SW480 (cell line): ENCODE results near the gene EPHB1.
"Not testable (repeated sequence)": the region's sequence is repeated elsewhere in the genome, so short reads cannot be mapped to it uniquely, and the experiment has no call there.

ENCODE experiments used
- DNase-seq: peaks from one replicate; pipeline ENCODE4 v3.0.0-alpha.2; 2016; ENCODE audit warnings: low spot score

EPHB1 gene

GRCh38 chr3:134955874-134956273, 160.8 kb downstream of the EPHB1 start:
- no peak for DNase-seq

- no peak for DNase-seq
Observed at GRCh38 chr3:134956395-134956794, 161.3 kb downstream of the EPHB1 start.

- no peak for DNase-seq
Observed at GRCh38 chr3:134956844-134957243, 161.8 kb downstream of the EPHB1 start.

DNA sequence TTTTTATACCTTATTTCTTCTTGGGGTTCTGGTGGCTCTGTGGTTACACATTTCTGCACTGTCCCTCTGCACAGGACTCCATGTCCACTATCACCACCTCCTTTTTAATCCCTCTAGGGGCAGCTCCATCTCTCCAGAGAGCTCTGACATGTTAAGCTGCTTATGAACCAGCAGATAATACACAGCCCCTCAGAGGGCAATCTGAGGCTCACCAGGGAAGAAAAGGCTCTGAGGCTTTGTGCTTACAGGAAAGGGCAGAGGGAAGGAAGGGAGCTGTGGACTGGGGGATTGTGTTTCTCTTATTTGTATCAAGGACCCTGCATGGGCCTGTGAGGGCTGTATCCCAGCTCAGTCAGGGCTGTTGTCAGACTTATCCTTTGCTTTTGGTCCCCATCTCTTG, 164.5 kb downstream of the EPHB1 start:
- no peak for DNase-seq

GRCh38 chr3:134964226-134964625, 169.2 kb downstream of the EPHB1 start:
- no peak for DNase-seq

GRCh38 chr3:134965865-134966481, 170.9 kb downstream of the EPHB1 start:
- DNase-seq = no peak

GRCh38 chr3:134970895-134971294, 175.8 kb downstream of the EPHB1 start:
- no peak for DNase-seq

- no peak for DNase-seq
Observed at GRCh38 chr3:134971306-134971705, 176.2 kb downstream of the EPHB1 start.

GRCh38 chr3:134971907-134972306, 176.8 kb downstream of the EPHB1 start:
- not testable (repeated sequence) for DNase-seq

DNA sequence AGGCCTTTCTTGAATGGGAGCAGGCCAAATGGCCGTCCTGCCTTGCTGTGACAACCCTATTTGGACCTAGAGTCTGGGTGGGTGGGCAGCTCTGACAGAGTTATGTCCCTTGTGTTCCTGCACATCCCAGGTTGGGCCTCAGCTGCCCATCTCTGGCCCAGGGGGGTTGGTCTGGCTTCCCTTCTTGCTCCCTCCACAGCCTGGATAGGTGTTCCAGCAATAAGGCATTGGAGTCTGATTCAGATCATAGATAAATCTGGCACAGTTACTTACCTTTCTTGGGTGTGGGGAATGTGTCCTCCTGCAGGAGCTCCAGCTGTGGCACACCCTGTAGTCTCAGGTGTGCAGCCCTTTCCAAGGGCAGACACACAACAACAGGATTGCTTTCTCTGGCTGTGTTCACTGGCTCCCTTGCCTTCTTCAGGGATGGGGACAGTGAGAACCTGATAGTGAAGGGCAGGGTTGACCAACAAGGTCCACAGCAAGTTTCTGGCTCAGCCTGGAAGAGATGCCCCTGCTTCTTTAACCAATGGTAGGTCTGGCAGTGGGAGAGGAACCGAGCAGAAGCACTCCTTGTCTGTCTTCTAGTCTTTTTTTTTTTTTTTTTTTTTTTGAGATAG, 177.9 kb downstream of the EPHB1 start:
- DNase-seq = no peak

DNA sequence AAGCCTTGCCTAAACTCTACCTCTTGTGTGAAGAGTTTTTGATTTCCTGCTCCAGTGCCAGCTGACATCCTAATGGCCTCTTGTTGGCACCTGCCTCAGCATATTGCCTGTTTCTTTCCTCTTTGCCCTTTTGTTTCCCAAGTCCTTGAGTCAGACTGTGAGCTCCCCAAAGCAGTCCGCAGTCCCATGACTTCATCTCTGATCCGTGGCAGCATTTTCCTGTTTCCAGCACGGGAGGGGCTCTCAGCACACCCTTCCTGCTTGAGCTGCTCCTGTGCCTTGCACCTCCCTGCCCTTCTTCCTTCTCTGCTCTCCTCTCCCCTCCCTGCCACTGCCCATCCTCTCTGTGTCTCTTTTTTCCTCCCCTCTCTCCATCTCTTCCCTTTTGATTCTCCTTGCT, 179.6 kb downstream of the EPHB1 start:
- no peak for DNase-seq

- DNase-seq = no peak
Observed at GRCh38 chr3:134976948-134977347, 181.9 kb downstream of the EPHB1 start.

DNA sequence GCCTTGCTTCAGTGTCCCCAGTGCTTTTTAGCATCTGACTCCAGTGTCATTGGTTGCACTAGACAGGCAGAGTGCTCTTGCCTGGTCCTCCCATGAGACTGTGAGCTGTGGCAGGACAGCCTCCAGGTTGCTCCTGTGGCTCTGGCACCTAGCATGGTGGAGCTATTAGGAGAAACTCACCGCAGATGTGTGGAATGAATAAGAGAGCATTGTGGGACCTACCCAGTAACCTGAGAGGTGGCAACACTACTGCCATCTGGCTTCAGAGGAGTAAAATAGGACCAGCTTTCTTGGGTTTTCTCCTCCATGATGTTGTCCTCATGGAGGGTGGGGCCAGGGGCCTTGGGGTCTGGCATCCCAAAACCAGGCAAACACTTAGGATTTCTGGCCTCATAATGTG, 183.6 kb downstream of the EPHB1 start:
- peak; percentile 16 for DNase-seq

GRCh38 chr3:134985864-134986715, 191.0 kb downstream of the EPHB1 start:
- DNase-seq = no peak

DNA sequence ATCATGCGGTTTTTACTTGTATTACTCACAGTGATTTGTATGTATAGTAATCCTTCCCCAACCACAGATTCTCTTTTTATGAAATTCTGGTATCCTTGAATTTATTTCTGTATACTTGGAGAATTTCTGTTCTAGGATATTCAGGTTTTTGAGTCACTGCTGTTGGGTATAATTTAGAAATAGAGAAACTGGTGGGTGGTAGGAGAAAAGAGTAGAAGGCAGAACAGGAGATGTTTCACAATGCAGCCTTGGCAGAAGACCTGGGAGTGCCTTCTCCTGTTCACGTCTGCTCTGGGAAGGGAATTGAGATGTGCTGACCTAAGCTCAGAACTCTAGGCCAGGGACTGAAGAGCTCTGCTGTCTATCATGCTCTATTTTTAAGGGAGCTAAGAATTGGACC, 193.6 kb downstream of the EPHB1 start:
- no peak for DNase-seq

- no peak for DNase-seq
Observed at GRCh38 chr3:134991003-134991402, 195.9 kb downstream of the EPHB1 start.

DNA sequence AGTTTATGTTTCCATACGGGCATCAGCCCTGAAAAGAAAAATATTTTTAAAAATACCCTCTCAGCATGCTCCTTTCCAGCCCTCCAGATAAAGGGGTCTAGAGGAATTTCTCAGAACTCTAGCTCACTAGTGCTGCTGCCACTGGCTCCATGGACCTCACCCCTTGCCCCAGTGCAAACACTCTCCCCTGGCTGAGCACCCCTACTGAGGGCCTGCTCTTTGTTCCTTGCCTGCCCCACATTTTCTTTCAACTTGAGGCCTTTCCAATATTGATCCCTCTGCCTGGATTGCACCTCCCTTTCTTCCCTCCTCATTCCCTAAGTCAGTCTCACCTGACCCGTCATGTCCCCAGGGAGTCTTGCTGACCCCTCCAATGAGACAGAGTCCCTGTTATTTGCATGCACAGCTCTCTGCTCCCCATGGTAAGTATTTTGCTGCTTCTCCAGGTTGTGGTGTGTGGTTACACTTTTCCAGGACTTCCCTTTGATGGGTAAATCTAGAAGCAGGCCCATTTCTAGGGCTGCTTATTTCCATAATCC, 196.5 kb downstream of the EPHB1 start:
- no peak for DNase-seq

DNA sequence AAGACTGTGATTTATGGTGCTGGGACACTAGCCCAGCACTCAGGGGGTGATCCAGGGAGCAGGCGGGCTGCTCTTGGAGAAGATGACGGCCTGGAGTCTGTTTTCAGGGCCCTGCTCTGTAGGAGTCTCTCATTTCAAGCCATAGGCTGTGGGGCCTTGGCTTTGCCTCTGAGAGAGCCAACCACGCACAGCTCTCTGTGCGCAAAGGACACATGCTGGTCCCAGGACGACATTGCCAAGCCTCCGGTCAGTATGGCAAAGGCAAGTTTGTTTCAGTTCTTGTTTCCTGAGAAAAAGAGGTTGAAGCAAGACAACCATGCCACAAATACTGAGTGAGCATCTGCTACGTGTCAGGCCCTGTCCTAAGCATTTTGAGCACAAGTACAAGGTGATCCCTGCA, 197.1 kb downstream of the EPHB1 start:
- DNase-seq = no peak

DNA sequence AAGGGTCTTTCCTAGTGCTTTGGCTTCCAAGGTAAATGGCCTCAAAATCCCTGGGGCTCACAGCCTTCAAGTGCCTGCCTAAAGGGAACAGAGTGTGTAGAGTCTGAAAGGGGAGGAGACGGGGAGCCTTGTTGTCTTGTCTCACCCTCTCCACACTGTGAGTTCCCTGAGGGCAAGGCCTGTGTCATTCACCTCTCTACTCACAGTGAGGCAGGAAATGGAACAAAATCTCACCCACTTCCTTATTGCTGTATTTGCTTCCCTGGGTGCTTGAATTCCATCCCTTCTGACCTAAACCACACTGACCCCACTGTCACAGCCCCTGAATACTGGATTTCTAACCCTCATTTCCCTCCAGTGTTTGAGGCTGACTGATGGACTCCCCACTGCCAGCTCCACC, 197.5 kb downstream of the EPHB1 start:
- no peak for DNase-seq

- no peak for DNase-seq
Observed at GRCh38 chr3:134993011-134993410, 198.0 kb downstream of the EPHB1 start.

GRCh38 chr3:134998158-134998557, 203.1 kb downstream of the EPHB1 start:
- DNase-seq = no peak

- DNase-seq = peak; percentile 9
Observed at GRCh38 chr3:134998855-134999254, 203.8 kb downstream of the EPHB1 start.

DNA sequence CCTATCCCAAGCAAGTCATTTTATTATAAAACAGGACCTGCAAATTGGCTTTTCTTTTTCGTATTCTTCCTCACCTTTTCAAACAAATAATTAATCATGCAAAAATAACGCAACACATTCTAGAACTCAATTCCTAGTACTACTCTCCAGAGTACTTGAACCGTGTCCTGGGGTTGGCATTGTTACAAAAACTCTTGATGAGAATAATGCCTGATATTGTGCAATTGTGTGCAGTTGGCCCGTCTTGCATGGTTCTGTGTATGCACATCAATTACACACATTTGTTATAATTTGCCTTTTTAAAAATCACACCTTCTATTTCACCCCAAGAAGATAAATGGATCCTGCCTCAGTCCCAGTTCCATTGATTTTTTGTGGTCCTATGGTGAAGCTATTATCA, 205.4 kb downstream of the EPHB1 start:
- no peak for DNase-seq
